Suprapubic skin (tissue), 4 donors: ENCODE data around the gene TMEM91. TPM values are rescaled to one million over a fixed set of nuclear protein-coding genes. Genes with fewer than 3 reads are reported as not detected.
"Not testable (repeated sequence)": the region's sequence is repeated elsewhere in the genome, so short reads cannot be mapped to it uniquely, and the experiment has no call there.

Experiments
- DNase-seq, 2 donors: peaks; one replicate each; pipeline ENCODE4 v3.0.0-alpha.2; 2019; ENCODE audit warnings: low spot score in 2 of 2
- H3K27ac ChIP-seq: fragments of 200-600 bp; sonication (generic); one replicate; pipeline ENCODE4 v1.5.1; 2019
- H3K27me3 ChIP-seq: fragments of 200-600 bp; sonication (generic); one replicate; pipeline ENCODE4 v1.5.1; 2019
- H3K36me3 ChIP-seq: fragments of 200-600 bp; sonication (generic); one replicate; pipeline ENCODE4 v1.5.1; 2019
- H3K4me1 ChIP-seq: fragments of 200-600 bp; sonication (generic); one replicate; pipeline ENCODE4 v1.5.1; 2019
- H3K4me3 ChIP-seq: fragments of 200-600 bp; sonication (generic); one replicate; pipeline ENCODE4 v1.5.1; 2019; ENCODE audit warnings: mild to moderate bottlenecking
- H3K9me3 ChIP-seq: fragments of 200-600 bp; sonication (generic); one replicate; pipeline ENCODE4 v1.5.1; 2019
- EP300 ChIP-seq: sonication (generic); formaldehyde crosslinking; IDR thresholded peaks from one replicate; pipeline ENCODE4 v1.6.1; 2017; ENCODE audit warnings: antibody characterized with exemption
- POLR2A ChIP-seq, 2 donors: fragments of 450-650 bp; IDR thresholded peaks; one replicate each; pipeline ENCODE4 v1.6.1; 2017; ENCODE audit warnings: antibody characterized with exemption in 2 of 2, mild to moderate bottlenecking in 2 of 2, moderate library complexity in 2 of 2
- POLR2AphosphoS5 ChIP-seq, 3 donors: sonication (generic); formaldehyde crosslinking; IDR thresholded peaks; one replicate each; pipeline ENCODE4 v1.6.1; 2017; ENCODE audit warnings: antibody characterized with exemption in 3 of 3
- WGBS: methylation state at CpG from one replicate; pipeline ENCODE4 v1.1.5; 2018; 5-methylcytosine and 5-hydroxymethylcytosine counted together
- total RNA-seq, 4 donors: library from RNA; depleted of rRNA; stranded (reverse); fragments of >200 nt; gene quantifications; one replicate each; pipeline ENCODE4 v1.1.0, GENCODE V29; 2016
- TF ChIP-seq, protein P1 (sequence below), 2 donors: fragments of 200-600 bp in 1 of 2; fragments of 450-650 bp in 1 of 2; sonication (generic) in 1 of 2; IDR thresholded peaks; one replicate each; pipeline ENCODE4 v1.5.1; 2016 to 2019; ENCODE audit warnings: antibody characterized with exemption in 2 of 2, mild to moderate bottlenecking in 1 of 2, moderate library complexity in 1 of 2

TMEM91 gene
- total RNA-seq, 4 donors from 2014 or later, result 29.6 to 109 (median 88.1) TPM

DNA sequence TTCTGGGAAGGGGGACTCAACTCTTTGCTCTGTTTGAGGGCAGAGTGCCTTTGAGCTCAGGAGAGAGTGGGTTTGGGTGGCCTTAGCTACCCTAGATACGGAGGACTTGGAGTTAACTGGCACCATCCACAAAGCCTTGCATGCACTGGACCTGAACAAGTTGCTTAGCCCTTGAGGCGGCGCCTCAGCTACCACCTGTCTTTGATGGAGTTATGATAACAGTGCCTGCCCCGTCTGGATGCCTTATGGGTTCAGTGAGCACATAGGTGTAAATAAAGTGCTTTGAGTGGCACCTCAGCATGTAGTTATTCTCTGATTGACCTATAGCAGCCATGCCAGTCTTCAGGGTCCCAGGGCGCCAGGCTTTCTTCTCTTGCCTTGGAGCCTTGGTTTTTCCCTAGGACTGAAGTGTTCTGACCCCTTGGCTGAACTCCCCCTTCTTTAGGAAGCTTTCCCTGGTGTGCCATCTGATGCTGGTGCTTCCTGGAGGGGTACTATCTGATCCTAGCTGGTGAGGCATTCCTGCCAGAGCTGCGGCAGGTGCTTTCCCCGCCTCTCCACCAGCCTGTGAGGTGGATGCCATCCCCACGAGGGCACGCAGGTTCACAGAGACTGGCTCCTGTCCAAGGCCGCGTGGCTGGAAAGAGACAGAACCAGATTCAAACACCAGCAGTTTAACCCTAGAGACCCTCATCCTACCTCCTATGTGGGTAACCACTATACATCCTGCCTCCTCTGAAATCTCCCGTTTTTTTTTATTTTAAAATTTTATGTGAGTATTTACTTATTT is 27.0 kb downstream of the TMEM91 start:
- Histone ChIP-seq H3K4me1 (peaks cover 34% of the 10 kb centered on the region), H3K36me3 (peaks cover 5% of the 10 kb centered on the region), H3K4me3 (no peak overlapping the region), H3K9me3 (no peaks in the 10 kb centered on the region), H3K27me3 (no peaks in the 10 kb centered on the region), H3K27ac (no peak overlapping the region)
- TF ChIP-seq POLR2AphosphoS5 (IDR thresholded peaks at IDR 0.05), result no peak
- TF ChIP-seq, protein P1, sequence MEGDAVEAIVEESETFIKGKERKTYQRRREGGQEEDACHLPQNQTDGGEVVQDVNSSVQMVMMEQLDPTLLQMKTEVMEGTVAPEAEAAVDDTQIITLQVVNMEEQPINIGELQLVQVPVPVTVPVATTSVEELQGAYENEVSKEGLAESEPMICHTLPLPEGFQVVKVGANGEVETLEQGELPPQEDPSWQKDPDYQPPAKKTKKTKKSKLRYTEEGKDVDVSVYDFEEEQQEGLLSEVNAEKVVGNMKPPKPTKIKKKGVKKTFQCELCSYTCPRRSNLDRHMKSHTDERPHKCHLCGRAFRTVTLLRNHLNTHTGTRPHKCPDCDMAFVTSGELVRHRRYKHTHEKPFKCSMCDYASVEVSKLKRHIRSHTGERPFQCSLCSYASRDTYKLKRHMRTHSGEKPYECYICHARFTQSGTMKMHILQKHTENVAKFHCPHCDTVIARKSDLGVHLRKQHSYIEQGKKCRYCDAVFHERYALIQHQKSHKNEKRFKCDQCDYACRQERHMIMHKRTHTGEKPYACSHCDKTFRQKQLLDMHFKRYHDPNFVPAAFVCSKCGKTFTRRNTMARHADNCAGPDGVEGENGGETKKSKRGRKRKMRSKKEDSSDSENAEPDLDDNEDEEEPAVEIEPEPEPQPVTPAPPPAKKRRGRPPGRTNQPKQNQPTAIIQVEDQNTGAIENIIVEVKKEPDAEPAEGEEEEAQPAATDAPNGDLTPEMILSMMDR (IDR thresholded peaks at IDR 0.05), result no peak
- TF ChIP-seq POLR2A (IDR thresholded peaks at IDR 0.05), result no peak
- TF ChIP-seq EP300, result no peak
- no peak for DNase-seq
- 54% methylated on average over 12 of the region's 12 CpGs for WGBS

DNA sequence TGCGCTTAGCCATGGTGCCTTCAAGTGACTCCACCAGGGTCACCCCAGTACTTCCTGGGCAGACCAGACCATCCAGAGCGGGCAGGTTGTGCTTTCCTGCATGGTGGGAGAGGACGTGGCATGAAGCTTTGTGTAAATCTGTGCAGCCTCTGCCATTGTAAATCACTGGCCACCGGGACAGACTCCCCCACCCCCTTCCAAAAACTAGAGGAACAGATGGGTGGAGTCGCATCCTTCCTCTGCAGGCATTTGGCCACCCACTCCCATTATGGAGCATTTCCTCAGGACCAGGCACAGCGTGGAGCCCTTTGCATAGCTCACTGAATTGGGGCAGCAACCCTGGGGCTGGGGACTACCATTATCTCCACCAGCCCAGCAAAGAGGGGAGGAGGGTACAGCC is 29.4 kb downstream of the TMEM91 start:
- no peak for DNase-seq
- Histone ChIP-seq H3K4me1 (peaks cover 24% of the 10 kb centered on the region), H3K27me3 (no peaks in the 10 kb centered on the region), H3K27ac (no peak overlapping the region), H3K9me3 (no peaks in the 10 kb centered on the region), H3K36me3 (peaks cover 9% of the 10 kb centered on the region), H3K4me3 (no peak overlapping the region)
- TF ChIP-seq EP300 (no peak), POLR2A (IDR thresholded peaks at IDR 0.05) (no peak), POLR2AphosphoS5 (IDR thresholded peaks at IDR 0.05) (no peak)
- TF ChIP-seq, protein P1 (IDR thresholded peaks at IDR 0.05), result no peak
- WGBS, result 80% methylated on average over 2 of the region's 6 CpGs

DNA sequence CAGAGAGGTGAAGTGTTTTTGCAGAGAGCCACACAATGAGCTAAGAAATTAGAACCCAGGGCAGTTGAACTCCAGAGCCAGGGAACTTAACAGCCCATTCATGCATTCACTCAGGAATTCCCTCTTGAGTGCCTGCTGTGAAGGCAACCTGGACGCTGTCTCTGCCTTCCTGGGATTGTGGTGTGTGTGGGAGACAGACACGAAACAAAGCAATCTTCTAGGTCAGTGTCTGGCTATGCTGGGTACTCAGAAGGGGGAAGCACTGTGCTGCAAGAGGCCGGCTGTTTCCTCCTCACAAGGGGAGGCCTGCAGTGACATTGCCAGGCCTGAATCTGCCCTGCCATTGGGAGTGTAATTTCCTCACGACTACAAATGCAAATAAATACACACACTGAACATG is 30.9 kb downstream of the TMEM91 start:
- no peak for TF ChIP-seq POLR2AphosphoS5 (IDR thresholded peaks at IDR 0.05)
- no peak for TF ChIP-seq POLR2A (IDR thresholded peaks at IDR 0.05)
- no peak for TF ChIP-seq EP300
- TF ChIP-seq, protein P1 (IDR thresholded peaks at IDR 0.05), result no peak
- Histone ChIP-seq H3K9me3 (no peaks in the 10 kb centered on the region), H3K4me3 (no peak overlapping the region), H3K27ac (no peak overlapping the region), H3K4me1 (peaks cover 35% of the 10 kb centered on the region), H3K36me3 (peaks cover 23% of the 10 kb centered on the region), H3K27me3 (no peaks in the 10 kb centered on the region)
- WGBS, result 82% methylated on average over 4 of the region's 4 CpGs
- no peak for DNase-seq

DNA sequence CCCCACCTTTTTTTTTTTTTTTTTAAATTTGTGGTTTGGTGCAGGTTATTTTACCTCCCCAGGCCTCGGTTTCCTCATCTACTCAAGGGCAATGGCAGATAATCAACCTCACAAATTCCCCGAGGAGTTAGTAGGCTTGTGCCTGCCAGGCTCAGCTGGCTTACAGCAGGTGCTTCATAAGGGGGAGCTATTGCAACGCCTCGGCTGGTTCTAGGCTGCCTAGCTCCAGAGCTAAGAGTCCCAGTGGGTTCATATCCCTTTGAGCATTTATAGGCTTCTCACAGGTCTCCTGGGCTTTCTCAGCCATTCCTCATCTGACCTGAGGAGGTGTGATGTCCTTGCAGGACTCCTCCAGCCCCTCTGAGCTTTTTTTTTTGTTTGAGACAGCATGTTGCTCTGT is 31.9 kb downstream of the TMEM91 start:
- no peak for TF ChIP-seq POLR2AphosphoS5 (IDR thresholded peaks at IDR 0.05)
- TF ChIP-seq EP300, result no peak
- TF ChIP-seq, protein P1 (IDR thresholded peaks at IDR 0.05), result no peak
- no peak for TF ChIP-seq POLR2A (IDR thresholded peaks at IDR 0.05)
- Histone ChIP-seq H3K4me1 (peaks cover 30% of the 10 kb centered on the region), H3K27ac (no peak overlapping the region), H3K27me3 (no peaks in the 10 kb centered on the region), H3K4me3 (no peak overlapping the region), H3K9me3 (no peaks in the 10 kb centered on the region), H3K36me3 (peaks cover 26% of the 10 kb centered on the region)
- WGBS, result 81% methylated on average over 4 of the region's 4 CpGs
- DNase-seq, result no peak

DNA sequence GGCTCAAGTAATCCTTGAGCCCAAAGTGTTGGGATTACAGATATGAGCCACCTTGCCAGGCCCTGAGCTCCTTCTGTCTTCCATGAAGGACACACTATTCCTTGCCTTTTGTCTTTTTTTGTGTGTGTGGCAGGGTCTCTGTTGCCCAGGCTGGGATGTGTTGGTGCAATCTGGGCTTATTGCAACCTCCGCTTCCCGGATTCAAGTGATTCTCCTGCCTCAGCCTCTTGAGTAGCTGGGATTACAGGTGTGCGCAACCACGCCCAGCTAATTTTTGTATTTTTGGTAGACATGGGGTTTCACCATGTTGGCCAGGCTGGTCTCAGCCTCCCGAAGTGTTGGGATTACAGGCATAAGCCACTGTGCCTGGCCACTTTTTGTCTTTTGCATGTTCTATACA is 32.5 kb downstream of the TMEM91 start:
- Histone ChIP-seq H3K4me1 (peaks cover 28% of the 10 kb centered on the region), H3K36me3 (peaks cover 32% of the 10 kb centered on the region)
- 96% methylated on average over 5 of the region's 5 CpGs for WGBS
- H3K27me3 ChIP-seq, H3K9me3 ChIP-seq, H3K27ac ChIP-seq, H3K4me3 ChIP-seq, DNase-seq: not testable (repeated sequence)
